Ishikawa (cell line): ENCODE results near the gene ACSS1.

ENCODE experiments used
- CEBPB ChIP-seq: IDR thresholded peaks from 2 replicates; pipeline ENCODE4 v1.6.1; 2012
- CREB1 ChIP-seq: IDR thresholded peaks from 2 replicates; pipeline ENCODE4 v1.6.1; 2012; ENCODE audit warnings: low read depth
- EGR1 ChIP-seq: IDR thresholded peaks from 2 replicates; pipeline ENCODE4 v1.6.1; 2012
- EP300 ChIP-seq: IDR thresholded peaks from 2 replicates; pipeline ENCODE4 v1.6.1; 2012; ENCODE audit warnings: borderline replicate concordance
- FOXM1 ChIP-seq: IDR thresholded peaks from 2 replicates; pipeline ENCODE4 v1.6.1; 2012; ENCODE audit warnings: low read depth, borderline replicate concordance
- MAX ChIP-seq: IDR thresholded peaks from 2 replicates; pipeline ENCODE4 v1.6.1; 2012
- NFIC ChIP-seq: IDR thresholded peaks from 2 replicates; pipeline ENCODE4 v1.6.1; 2012
- RAD21 ChIP-seq: IDR thresholded peaks from 2 replicates; pipeline ENCODE4 v1.6.1; 2012; ENCODE audit warnings: low read depth
- REST ChIP-seq: IDR thresholded peaks from 2 replicates; pipeline ENCODE4 v1.6.1; 2012; ENCODE audit warnings: low read depth, mild to moderate bottlenecking
- TAF1 ChIP-seq: IDR thresholded peaks from 2 replicates; pipeline ENCODE4 v1.6.1; 2012; ENCODE audit warnings: low read depth, mild to moderate bottlenecking
- TCF12 ChIP-seq: IDR thresholded peaks from 2 replicates; pipeline ENCODE4 v1.6.1; 2012; ENCODE audit warnings: low read depth
- TEAD4 ChIP-seq: IDR thresholded peaks from 2 replicates; pipeline ENCODE4 v1.6.1; 2012
- YY1 ChIP-seq: IDR thresholded peaks from 2 replicates; pipeline ENCODE4 v1.6.1; 2012; ENCODE audit warnings: low read depth
- ZBTB7A ChIP-seq: IDR thresholded peaks from 2 replicates; pipeline ENCODE4 v1.6.1; 2012; ENCODE audit warnings: low read depth
- TF ChIP-seq, protein P1 (sequence below): IDR thresholded peaks from 2 replicates; pipeline ENCODE4 v1.6.1; 2012

Gene ACSS1

DNA sequence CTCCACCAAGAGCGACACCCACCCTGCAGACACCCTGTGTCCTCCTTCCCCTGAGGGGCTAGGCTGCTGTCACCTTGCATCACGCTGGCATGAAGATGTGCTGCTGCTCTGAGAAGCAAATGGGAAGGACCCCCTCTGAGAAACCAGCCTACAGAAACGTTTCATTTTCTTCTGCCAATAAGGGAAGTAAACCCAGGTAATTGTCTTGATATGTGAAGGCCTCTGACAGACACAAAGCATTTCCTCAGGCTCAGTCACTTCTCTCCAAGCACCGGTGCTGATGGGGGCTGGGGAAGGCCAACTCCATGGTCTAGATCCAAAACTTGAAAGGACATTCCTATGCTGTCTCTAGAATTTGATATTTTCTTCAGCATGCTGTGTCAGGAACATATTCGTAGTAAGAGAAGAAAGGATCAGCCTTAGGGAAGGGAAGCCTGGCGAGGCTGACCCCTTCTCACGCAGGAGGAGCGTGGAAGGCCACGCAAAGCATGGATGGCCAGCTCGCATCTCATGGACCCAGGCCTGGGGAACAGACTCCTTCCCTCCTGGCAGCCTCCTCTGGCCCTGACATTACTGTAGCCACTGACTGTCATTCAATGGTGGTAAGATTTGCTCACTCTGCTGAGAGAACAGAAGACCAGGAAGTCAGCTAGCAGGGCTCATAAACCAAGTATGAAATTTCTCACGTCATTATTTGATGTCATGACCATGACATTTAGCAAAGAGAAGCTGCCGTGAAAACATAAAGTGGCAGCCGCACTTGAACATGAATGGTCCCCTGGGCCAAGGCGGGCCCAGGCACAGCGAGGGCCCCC lies 20.4 kb downstream of the ACSS1 start:
- TF ChIP-seq REST: no peak
- TF ChIP-seq EP300: no peak

DNA sequence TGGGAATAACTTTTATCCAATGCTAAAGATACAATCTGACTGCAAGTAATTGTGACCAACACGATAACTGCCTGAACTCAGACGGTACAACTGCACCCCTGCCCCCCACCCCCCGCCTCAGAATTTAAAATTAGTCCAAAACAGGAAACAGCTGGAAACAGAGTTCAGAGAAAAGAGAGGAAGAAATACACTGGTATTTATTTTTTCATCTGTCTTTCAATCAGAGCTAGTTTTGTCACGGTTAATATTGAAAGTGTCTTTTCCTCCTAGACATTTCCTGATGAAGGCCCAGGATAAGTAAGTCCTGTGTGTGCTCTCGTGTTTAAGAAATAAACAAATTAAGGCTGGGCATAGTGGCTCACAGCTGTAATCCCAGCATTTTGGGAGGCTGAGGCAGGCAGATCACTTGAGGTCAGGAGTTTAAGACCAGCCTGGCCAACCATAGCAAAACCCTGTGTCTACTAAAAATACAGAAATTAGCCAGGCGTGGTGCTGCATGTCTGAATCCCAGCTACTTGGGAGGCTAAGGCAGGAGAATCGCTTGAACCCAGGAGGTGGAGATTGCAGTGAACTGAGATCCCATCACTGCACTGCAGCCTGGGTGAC lies 21.5 kb downstream of the ACSS1 start:
- no peak for TF ChIP-seq FOXM1

DNA sequence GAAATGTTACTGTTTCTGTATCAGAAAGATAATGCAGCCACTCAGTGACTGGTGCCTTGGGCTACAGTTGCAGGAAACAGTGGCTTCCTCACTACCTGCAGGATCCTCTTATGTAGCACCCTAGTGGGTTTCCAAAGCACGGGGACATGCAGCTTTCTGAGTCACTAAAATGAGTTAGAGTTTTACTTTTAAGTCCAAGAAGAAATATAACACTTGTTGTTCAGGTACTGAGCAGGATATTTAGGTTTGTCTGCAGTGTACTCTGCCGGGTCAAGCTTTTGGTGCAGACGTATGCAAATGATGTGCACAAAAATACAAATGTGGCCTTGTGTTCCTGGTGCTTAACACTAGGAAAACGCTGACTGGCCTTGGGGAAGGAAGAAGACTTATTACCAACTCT lies 22.0 kb downstream of the ACSS1 start:
- no peak for TF ChIP-seq EP300
- TF ChIP-seq MAX: no peak
- TF ChIP-seq EGR1: no peak
- TF ChIP-seq TAF1: no peak
- TF ChIP-seq TCF12: no peak
- no peak for TF ChIP-seq YY1
- TF ChIP-seq, protein P1, sequence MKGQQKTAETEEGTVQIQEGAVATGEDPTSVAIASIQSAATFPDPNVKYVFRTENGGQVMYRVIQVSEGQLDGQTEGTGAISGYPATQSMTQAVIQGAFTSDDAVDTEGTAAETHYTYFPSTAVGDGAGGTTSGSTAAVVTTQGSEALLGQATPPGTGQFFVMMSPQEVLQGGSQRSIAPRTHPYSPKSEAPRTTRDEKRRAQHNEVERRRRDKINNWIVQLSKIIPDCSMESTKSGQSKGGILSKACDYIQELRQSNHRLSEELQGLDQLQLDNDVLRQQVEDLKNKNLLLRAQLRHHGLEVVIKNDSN: no peak
- TF ChIP-seq CEBPB: no peak
- TF ChIP-seq RAD21: no peak
- no peak for TF ChIP-seq TEAD4

DNA sequence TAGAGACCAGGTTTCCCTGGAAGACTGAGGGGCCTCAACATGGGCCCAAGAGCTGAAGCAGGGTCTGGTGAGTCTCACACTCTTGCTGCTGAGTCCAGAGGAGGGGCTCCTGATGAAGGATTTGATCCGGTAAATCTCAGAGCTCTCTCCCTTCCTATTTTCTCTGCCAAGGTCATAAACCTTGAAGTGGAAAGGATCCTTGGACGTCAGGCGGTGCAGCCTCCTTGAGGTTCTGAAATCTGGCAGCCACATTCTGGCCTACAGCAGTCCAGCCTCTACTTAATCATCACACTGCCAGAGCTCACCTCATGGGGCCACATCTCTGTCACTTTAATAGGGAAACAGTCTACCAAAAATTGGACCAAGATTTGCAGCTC lies 24.0 kb downstream of the ACSS1 start:
- no peak for TF ChIP-seq TEAD4
- no peak for TF ChIP-seq ZBTB7A
- no peak for TF ChIP-seq FOXM1
- TF ChIP-seq CEBPB: no peak
- TF ChIP-seq MAX: no peak
- TF ChIP-seq CREB1: no peak
- no peak for TF ChIP-seq YY1
- no peak for TF ChIP-seq TCF12
- no peak for TF ChIP-seq RAD21

- no peak for TF ChIP-seq CEBPB
- TF ChIP-seq REST: no peak
- TF ChIP-seq ZBTB7A: no peak
- no peak for TF ChIP-seq FOXM1
- no peak for TF ChIP-seq MAX
- TF ChIP-seq TEAD4: no peak
- TF ChIP-seq EP300: no peak
- no peak for TF ChIP-seq CREB1
- TF ChIP-seq TCF12: no peak
- no peak for TF ChIP-seq RAD21
- no peak; the same call in 1 of the 2 replicates for TF ChIP-seq NFIC
- no peak for TF ChIP-seq TAF1
- no peak for TF ChIP-seq YY1
- TF ChIP-seq, protein P1: no peak
- no peak for TF ChIP-seq EGR1
These were observed 24.5 kb downstream of the ACSS1 start for GRCh38 chr20:25033265-25033923.
